WTC11 (cell line): Measurements from ENCODE around the gene MMRN1. TPM values are rescaled to one million over a fixed set of nuclear protein-coding genes. Genes with fewer than 3 reads are reported as not detected.

Experiments
- ATAC-seq: fragments of 200-7000 bp; cut with Tn5 transposase; 2 replicates; pipeline ENCODE4 v1.10.0; 2021; ENCODE audit warnings: mild to moderate bottlenecking, moderate library complexity
- CTCF ChIA-PET: fragments of 300-600 bp; sonication (Branson Sonifier 250); formaldehyde crosslinking; loops from one replicate; lab custom pipeline; 2021; ENCODE audit warnings: antibody characterized with exemption; lab: Charles Lee
- POLR2A ChIA-PET: fragments of 350-600 bp; sonication (Branson Sonifier 250); formaldehyde crosslinking; loops from one replicate; lab custom pipeline; 2021; ENCODE audit warnings: antibody characterized with exemption; lab: Charles Lee
- DNase-seq: peaks from one replicate; pipeline ENCODE4 v3.0.0; 2021; ENCODE audit warnings: low spot score
- H3K27ac Mint-ChIP-seq: 2 replicates; pipeline ENCODE4 v1.8.0; 2021; ENCODE audit warnings: mixed read lengths
- H3K27me3 Mint-ChIP-seq: 2 replicates; pipeline ENCODE4 v1.8.0; 2021; ENCODE audit warnings: low read depth, mild to moderate bottlenecking, moderate library complexity, mixed read lengths
- H3K36me3 Mint-ChIP-seq: 2 replicates; pipeline ENCODE4 v1.8.0; 2021; ENCODE audit warnings: mixed read lengths
- H3K4me1 Mint-ChIP-seq: 2 replicates; pipeline ENCODE4 v1.8.0; 2022; ENCODE audit warnings: mixed read lengths
- H3K4me3 Mint-ChIP-seq: 2 replicates; pipeline ENCODE4 v1.8.0; 2021; ENCODE audit warnings: mild to moderate bottlenecking, moderate library complexity, mixed read lengths
- H3K9me3 Mint-ChIP-seq: 2 replicates; pipeline ENCODE4 v1.8.0; 2021; ENCODE audit warnings: mixed read lengths
- CBFB ChIP-seq: sonication (generic); formaldehyde crosslinking; IDR thresholded peaks from 2 replicates; pipeline ENCODE4 v1.8.1; 2022; ENCODE audit warnings: mild to moderate bottlenecking, low read depth, missing genetic modification reagents
- IRF2 ChIP-seq: sonication (generic); formaldehyde crosslinking; IDR thresholded peaks from 2 replicates; pipeline ENCODE4 v1.8.0; 2022; ENCODE audit warnings: low read depth, missing genetic modification reagents, borderline replicate concordance
- JAZF1 ChIP-seq: fragments of 250-450 bp; sonication (Bioruptor Pico); IDR thresholded peaks from 2 replicates; pipeline ENCODE4 v1.9.0; 2021; ENCODE audit warnings: moderate library complexity, mild to moderate bottlenecking, inconsistent platforms
- MXD4 ChIP-seq: fragments of 250-450 bp; sonication (Bioruptor Pico); IDR thresholded peaks from 2 replicates; pipeline ENCODE4 v1.8.0; 2021; ENCODE audit warnings: mild to moderate bottlenecking, moderate library complexity, borderline replicate concordance
- MYBL2 ChIP-seq: sonication (generic); formaldehyde crosslinking; IDR thresholded peaks from 2 replicates; pipeline ENCODE4 v1.8.1; 2023; ENCODE audit warnings: mild to moderate bottlenecking, moderate library complexity, missing genetic modification reagents
- NFE2L1 ChIP-seq: sonication (generic); formaldehyde crosslinking; IDR thresholded peaks from 2 replicates; pipeline ENCODE4 v1.8.1; 2023; ENCODE audit warnings: missing genetic modification reagents
- NR3C1 ChIP-seq: sonication (generic); formaldehyde crosslinking; conservative IDR thresholded peaks from 2 replicates; pipeline ENCODE4 v1.8.1; 2023; ENCODE audit warnings: low read depth, mild to moderate bottlenecking, missing genetic modification reagents
- OVOL2 ChIP-seq: fragments of 250-450 bp; sonication (Bioruptor Pico); IDR thresholded peaks from 2 replicates; pipeline ENCODE4 v1.9.0; 2021; ENCODE audit warnings: mild to moderate bottlenecking, borderline replicate concordance
- PRRX2 ChIP-seq: fragments of 250-450 bp; sonication (Bioruptor Pico); IDR thresholded peaks from 2 replicates; pipeline ENCODE4 v1.8.0; 2021; ENCODE audit warnings: mild to moderate bottlenecking
- RELA ChIP-seq: sonication (generic); formaldehyde crosslinking; IDR thresholded peaks from 2 replicates; pipeline ENCODE4 v1.8.1; 2022; ENCODE audit warnings: missing genetic modification reagents, mild to moderate bottlenecking, borderline replicate concordance
- SMAD3 ChIP-seq: sonication (generic); formaldehyde crosslinking; IDR thresholded peaks from 2 replicates; pipeline ENCODE4 v1.8.0; 2022; ENCODE audit warnings: missing genetic modification reagents, mild to moderate bottlenecking, borderline replicate concordance
- ZNF138 ChIP-seq: sonication (generic); formaldehyde crosslinking; conservative IDR thresholded peaks from 2 replicates; pipeline ENCODE4 v1.8.1; 2022; ENCODE audit warnings: mild to moderate bottlenecking, moderate library complexity, missing genetic modification reagents
- ZNF416 ChIP-seq: fragments of 250-450 bp; sonication (Bioruptor Pico); IDR thresholded peaks from 2 replicates; pipeline ENCODE4 v1.9.0; 2021; ENCODE audit warnings: mild to moderate bottlenecking, inconsistent platforms
- total RNA-seq: library from RNA; stranded (reverse); gene quantifications from 3 replicates; pipeline ENCODE4 v1.2.3, GENCODE V29; 2021
- TF ChIP-seq, protein P1 (sequence below): fragments of 200-600 bp; IDR thresholded peaks from 2 replicates; pipeline ENCODE4 v1.8.0; 2022; ENCODE audit warnings: antibody characterized with exemption
- TF ChIP-seq, protein P2 (sequence below): sonication (generic); formaldehyde crosslinking; IDR thresholded peaks from 2 replicates; pipeline ENCODE4 v1.8.1; 2023; ENCODE audit warnings: mild to moderate bottlenecking, missing genetic modification reagents, moderate library complexity
- TF ChIP-seq, protein P3 (sequence below): sonication (generic); formaldehyde crosslinking; IDR thresholded peaks from 2 replicates; pipeline ENCODE4 v1.8.0; 2022; ENCODE audit warnings: missing genetic modification reagents
- TF ChIP-seq, protein P4 (sequence below): sonication (generic); formaldehyde crosslinking; IDR thresholded peaks from 2 replicates; pipeline ENCODE4 v1.8.0; 2022; ENCODE audit warnings: mild to moderate bottlenecking, missing genetic modification reagents
- TF ChIP-seq, protein P5 (sequence below): fragments of 250-450 bp; sonication (Bioruptor Pico); IDR thresholded peaks from 2 replicates; pipeline ENCODE4 v1.9.0; 2021; ENCODE audit warnings: mild to moderate bottlenecking, borderline replicate concordance

MMRN1 gene
- total RNA-seq, 1 experiment from 2014 or later = not detected

DNA sequence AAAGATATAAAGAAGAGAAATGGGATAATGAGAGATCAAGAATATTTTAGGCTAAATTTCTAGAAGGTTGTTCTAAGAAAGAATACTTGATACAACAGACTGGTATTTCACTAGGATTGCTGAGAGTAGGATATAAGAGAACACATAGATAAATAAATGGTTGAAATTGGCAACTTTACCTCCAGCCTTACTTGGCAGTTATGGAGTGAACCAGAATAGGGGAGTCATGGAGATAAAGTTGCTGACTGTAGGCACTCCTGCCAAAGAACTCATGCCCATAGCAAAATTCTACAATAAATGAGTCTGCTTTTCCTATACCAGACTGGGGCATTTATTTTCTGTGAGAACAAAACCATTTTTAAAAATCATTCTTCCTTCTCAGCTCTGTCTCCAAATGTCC is 26.4 kb upstream of the MMRN1 start (continued):
- TF ChIP-seq MYBL2 (no peak), ZNF416 (CRISPR knock-in tag) (no peak)

DNA sequence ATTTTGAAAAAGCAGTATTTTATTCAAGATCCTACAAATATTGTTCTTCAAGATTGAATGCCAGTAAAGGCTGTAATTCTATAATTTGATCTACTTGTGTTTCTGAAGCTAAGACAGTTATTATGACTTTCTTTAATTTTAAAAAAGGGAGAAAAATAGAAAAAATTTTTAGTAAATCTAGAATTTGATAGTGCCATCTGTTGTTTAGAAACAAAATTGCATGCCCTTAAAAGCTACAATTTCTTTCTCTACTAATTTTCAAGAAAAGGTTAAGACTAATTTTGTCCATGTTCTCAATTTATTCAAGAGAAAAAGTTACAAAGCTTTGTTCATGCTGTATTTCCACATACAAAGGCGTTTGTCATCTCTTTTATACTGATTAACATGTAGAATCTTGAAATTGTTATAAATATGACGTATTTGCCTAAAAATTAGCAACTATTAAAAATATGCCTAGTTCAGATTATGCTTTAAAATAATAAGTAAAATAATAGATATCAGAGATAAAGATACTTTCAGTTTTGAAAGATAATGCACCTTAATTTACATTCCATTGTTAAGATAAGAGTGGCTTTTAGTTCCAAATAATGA is 25.6 kb upstream of the MMRN1 start:
- H3K9me3 Mint-ChIP-seq = peaks cover 8% of the 10 kb centered on the region; the same call in 1 of the 2 replicates
- POLR2A ChIA-PET = no interaction called here
- ATAC-seq = no peak
- H3K27ac Mint-ChIP-seq = no peak overlapping the region
- no peak overlapping the region for H3K4me3 Mint-ChIP-seq
- DNase-seq = no peak
- CTCF ChIA-PET = interaction anchor here (0.6 to 1.6 kb wide), 9 partner anchors 10 to 292 kb away, joined by 3 to 10 read pairs (median 3); partner anchors contain the start of gene MMRN1
- TF ChIP-seq, protein P1, sequence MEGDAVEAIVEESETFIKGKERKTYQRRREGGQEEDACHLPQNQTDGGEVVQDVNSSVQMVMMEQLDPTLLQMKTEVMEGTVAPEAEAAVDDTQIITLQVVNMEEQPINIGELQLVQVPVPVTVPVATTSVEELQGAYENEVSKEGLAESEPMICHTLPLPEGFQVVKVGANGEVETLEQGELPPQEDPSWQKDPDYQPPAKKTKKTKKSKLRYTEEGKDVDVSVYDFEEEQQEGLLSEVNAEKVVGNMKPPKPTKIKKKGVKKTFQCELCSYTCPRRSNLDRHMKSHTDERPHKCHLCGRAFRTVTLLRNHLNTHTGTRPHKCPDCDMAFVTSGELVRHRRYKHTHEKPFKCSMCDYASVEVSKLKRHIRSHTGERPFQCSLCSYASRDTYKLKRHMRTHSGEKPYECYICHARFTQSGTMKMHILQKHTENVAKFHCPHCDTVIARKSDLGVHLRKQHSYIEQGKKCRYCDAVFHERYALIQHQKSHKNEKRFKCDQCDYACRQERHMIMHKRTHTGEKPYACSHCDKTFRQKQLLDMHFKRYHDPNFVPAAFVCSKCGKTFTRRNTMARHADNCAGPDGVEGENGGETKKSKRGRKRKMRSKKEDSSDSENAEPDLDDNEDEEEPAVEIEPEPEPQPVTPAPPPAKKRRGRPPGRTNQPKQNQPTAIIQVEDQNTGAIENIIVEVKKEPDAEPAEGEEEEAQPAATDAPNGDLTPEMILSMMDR = peak; percentile 31; the same call in 1 of the 2 replicates
- TF ChIP-seq, protein P2, sequence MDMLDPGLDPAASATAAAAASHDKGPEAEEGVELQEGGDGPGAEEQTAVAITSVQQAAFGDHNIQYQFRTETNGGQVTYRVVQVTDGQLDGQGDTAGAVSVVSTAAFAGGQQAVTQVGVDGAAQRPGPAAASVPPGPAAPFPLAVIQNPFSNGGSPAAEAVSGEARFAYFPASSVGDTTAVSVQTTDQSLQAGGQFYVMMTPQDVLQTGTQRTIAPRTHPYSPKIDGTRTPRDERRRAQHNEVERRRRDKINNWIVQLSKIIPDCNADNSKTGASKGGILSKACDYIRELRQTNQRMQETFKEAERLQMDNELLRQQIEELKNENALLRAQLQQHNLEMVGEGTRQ (CRISPR knock-in tag) = no peak
- no peaks in the 10 kb centered on the region for H3K36me3 Mint-ChIP-seq
- H3K4me1 Mint-ChIP-seq = no peaks in the 10 kb centered on the region
- H3K27me3 Mint-ChIP-seq = no peaks in the 10 kb centered on the region

DNA sequence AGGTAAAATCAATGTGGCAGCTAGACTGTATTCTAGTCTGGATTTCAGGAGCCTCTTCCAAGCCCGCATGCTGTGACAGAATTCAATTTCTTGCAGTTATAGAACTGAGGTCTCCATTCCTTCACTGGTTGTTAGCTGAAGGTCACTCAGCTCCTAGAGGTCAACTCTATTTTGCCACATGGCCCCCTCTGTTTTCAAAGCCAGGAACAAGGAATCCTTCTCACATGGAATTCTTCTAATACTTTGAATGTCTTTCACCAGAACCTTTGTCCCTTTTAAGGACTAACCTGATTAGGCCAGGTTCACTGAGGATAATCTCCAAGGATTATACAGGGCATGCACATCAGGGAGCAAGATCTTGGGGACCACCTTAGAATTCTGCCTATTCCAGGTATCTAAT is 23.4 kb upstream of the MMRN1 start:
- Mint-ChIP-seq H3K9me3 (peaks cover 5% of the 10 kb centered on the region; the same call in 1 of the 2 replicates), H3K4me3 (no peak overlapping the region), H3K36me3 (no peaks in the 10 kb centered on the region), H3K27me3 (no peaks in the 10 kb centered on the region), H3K27ac (no peak overlapping the region), H3K4me1 (no peaks in the 10 kb centered on the region)
- DNase-seq (no peak), ATAC-seq (peak; percentile 47)
- no peak for TF ChIP-seq MXD4
- TF ChIP-seq CBFB (CRISPR knock-in tag) = no peak
- TF ChIP-seq OVOL2 (CRISPR knock-in tag) = no peak
- no peak for TF ChIP-seq NFE2L1 (CRISPR knock-in tag)
- TF ChIP-seq IRF2 (CRISPR knock-in tag) = no peak
- no peak for TF ChIP-seq JAZF1 (CRISPR knock-in tag)
- TF ChIP-seq, protein P3, sequence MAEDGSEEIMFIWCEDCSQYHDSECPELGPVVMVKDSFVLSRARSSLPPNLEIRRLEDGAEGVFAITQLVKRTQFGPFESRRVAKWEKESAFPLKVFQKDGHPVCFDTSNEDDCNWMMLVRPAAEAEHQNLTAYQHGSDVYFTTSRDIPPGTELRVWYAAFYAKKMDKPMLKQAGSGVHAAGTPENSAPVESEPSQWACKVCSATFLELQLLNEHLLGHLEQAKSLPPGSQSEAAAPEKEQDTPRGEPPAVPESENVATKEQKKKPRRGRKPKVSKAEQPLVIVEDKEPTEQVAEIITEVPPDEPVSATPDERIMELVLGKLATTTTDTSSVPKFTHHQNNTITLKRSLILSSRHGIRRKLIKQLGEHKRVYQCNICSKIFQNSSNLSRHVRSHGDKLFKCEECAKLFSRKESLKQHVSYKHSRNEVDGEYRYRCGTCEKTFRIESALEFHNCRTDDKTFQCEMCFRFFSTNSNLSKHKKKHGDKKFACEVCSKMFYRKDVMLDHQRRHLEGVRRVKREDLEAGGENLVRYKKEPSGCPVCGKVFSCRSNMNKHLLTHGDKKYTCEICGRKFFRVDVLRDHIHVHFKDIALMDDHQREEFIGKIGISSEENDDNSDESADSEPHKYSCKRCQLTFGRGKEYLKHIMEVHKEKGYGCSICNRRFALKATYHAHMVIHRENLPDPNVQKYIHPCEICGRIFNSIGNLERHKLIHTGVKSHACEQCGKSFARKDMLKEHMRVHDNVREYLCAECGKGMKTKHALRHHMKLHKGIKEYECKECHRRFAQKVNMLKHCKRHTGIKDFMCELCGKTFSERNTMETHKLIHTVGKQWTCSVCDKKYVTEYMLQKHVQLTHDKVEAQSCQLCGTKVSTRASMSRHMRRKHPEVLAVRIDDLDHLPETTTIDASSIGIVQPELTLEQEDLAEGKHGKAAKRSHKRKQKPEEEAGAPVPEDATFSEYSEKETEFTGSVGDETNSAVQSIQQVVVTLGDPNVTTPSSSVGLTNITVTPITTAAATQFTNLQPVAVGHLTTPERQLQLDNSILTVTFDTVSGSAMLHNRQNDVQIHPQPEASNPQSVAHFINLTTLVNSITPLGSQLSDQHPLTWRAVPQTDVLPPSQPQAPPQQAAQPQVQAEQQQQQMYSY (CRISPR knock-in tag) = no peak
- TF ChIP-seq RELA (CRISPR knock-in tag) = no peak
- TF ChIP-seq, protein P4, sequence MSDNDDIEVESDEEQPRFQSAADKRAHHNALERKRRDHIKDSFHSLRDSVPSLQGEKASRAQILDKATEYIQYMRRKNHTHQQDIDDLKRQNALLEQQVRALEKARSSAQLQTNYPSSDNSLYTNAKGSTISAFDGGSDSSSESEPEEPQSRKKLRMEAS (CRISPR knock-in tag) = no peak
- no peak for TF ChIP-seq PRRX2 (CRISPR knock-in tag)
- TF ChIP-seq MYBL2 = no peak
- no peak for TF ChIP-seq ZNF138 (CRISPR knock-in tag)
- no peak for TF ChIP-seq NR3C1
- no peak for TF ChIP-seq SMAD3 (CRISPR knock-in tag)
- TF ChIP-seq, protein P5, sequence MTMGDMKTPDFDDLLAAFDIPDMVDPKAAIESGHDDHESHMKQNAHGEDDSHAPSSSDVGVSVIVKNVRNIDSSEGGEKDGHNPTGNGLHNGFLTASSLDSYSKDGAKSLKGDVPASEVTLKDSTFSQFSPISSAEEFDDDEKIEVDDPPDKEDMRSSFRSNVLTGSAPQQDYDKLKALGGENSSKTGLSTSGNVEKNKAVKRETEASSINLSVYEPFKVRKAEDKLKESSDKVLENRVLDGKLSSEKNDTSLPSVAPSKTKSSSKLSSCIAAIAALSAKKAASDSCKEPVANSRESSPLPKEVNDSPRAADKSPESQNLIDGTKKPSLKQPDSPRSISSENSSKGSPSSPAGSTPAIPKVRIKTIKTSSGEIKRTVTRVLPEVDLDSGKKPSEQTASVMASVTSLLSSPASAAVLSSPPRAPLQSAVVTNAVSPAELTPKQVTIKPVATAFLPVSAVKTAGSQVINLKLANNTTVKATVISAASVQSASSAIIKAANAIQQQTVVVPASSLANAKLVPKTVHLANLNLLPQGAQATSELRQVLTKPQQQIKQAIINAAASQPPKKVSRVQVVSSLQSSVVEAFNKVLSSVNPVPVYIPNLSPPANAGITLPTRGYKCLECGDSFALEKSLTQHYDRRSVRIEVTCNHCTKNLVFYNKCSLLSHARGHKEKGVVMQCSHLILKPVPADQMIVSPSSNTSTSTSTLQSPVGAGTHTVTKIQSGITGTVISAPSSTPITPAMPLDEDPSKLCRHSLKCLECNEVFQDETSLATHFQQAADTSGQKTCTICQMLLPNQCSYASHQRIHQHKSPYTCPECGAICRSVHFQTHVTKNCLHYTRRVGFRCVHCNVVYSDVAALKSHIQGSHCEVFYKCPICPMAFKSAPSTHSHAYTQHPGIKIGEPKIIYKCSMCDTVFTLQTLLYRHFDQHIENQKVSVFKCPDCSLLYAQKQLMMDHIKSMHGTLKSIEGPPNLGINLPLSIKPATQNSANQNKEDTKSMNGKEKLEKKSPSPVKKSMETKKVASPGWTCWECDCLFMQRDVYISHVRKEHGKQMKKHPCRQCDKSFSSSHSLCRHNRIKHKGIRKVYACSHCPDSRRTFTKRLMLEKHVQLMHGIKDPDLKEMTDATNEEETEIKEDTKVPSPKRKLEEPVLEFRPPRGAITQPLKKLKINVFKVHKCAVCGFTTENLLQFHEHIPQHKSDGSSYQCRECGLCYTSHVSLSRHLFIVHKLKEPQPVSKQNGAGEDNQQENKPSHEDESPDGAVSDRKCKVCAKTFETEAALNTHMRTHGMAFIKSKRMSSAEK = no peak
- CTCF ChIA-PET = no interaction called here
- POLR2A ChIA-PET = no interaction called here
